Measurements from ENCODE around the gene GRIK1.

GRIK1 gene

DNA sequence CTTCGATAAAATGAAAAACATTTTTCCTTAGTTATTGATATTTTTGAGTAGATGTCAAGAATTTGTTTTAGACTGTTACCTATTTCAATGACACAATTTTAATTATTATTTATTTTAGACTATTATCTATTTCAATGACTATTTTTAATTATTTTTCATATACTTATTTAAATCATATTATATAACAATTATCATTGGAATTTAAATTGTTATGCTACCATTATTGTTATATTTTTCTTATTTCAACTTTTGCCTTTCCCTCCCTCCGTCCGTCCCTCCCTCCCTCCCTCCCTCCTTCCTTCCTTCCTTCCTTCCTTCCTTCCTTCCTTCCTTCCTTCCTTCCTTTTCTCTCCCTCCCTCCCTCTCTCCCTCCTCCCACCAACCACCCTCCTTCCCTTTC lies 229.3 kb downstream of the GRIK1 start:
- no peak for ATAC-seq
- no peaks in the 10 kb centered on the region for H3K4me1 Mint-ChIP-seq
- H3K27me3 Mint-ChIP-seq: no peaks in the 10 kb centered on the region

DNA sequence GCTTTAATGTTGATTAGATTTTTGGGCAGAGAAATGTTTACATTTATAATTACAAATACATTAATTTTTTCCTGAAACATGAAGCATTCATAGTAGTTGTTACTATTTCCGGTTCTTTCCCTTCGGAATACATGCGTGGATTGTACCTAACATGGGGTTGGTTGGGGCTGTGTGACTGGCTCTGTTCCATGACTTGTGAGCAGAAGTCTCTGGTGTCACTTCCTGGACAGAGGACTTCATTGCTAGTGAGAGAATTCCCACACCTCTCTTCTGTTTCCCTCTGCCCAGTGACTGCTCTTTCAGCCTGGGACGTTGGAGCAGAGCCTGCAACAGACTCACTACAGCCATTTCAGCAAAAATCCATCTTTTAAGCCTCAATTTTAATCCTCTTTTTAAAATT lies 231.4 kb downstream of the GRIK1 start:
- H3K4me3 Mint-ChIP-seq: no peak overlapping the region
- H3K27me3 Mint-ChIP-seq: no peaks in the 10 kb centered on the region
- no peaks in the 10 kb centered on the region for H3K9me3 Mint-ChIP-seq
- H3K4me1 Mint-ChIP-seq: no peaks in the 10 kb centered on the region
- no peak for ATAC-seq
- no peak overlapping the region for H3K27ac Mint-ChIP-seq
- no peaks in the 10 kb centered on the region for H3K36me3 Mint-ChIP-seq

More for the DNA sequence above, 229.3 kb downstream of the GRIK1 start:
- H3K36me3 Mint-ChIP-seq: no peaks in the 10 kb centered on the region
- no peak overlapping the region for H3K4me3 Mint-ChIP-seq
- no peak overlapping the region for H3K27ac Mint-ChIP-seq
- H3K9me3 Mint-ChIP-seq: peaks cover 3% of the 10 kb centered on the region

DNA sequence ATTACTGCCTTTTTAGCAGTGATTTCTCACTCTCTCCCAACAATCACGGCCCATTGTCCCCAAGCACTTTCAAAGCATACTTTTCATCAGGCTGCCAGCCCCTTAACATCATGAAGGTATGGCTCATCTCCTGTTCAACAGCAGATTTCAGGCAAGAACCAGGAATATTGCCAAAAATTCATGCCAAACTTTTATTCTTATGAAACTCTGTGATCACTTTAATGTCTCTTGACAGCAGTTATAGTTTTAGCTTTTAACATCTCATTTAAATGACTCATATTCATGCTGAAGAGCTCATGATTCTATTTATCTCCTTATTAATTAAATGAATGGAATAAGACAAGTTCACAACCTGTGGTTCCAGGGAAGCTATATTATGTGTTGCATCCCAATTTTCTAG lies 235.1 kb downstream of the GRIK1 start:
- H3K4me1 Mint-ChIP-seq: no peaks in the 10 kb centered on the region
- no peak overlapping the region for H3K4me3 Mint-ChIP-seq
- H3K27ac Mint-ChIP-seq: no peak overlapping the region
- ATAC-seq: no peak
- no peaks in the 10 kb centered on the region for H3K27me3 Mint-ChIP-seq
- no peaks in the 10 kb centered on the region for H3K36me3 Mint-ChIP-seq
- no peaks in the 10 kb centered on the region for H3K9me3 Mint-ChIP-seq

DNA sequence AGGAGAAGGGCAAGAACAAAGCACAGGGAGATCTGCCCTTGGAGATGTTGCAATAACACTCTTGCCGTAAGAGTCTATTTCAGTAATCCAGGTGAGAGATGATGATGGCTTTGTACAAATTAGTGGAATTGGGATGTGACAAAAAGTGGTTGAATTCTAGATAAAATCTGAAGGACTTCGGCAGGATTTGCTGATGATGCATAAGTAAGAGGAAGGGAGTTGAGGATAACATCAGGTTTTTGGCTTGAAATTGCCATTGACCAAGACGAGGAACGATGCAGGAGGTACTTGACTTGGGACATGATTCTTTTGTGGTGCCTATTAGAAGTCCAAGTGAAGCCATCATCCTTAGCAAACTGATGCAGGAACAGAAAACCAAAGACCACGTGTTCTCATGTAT lies 238.1 kb downstream of the GRIK1 start:
- Mint-ChIP-seq H3K27me3 (no peaks in the 10 kb centered on the region), H3K9me3 (no peaks in the 10 kb centered on the region), H3K36me3 (no peaks in the 10 kb centered on the region), H3K27ac (no peak overlapping the region), H3K4me1 (peaks cover 11% of the 10 kb centered on the region), H3K4me3 (no peak overlapping the region)
- no peak for ATAC-seq

DNA sequence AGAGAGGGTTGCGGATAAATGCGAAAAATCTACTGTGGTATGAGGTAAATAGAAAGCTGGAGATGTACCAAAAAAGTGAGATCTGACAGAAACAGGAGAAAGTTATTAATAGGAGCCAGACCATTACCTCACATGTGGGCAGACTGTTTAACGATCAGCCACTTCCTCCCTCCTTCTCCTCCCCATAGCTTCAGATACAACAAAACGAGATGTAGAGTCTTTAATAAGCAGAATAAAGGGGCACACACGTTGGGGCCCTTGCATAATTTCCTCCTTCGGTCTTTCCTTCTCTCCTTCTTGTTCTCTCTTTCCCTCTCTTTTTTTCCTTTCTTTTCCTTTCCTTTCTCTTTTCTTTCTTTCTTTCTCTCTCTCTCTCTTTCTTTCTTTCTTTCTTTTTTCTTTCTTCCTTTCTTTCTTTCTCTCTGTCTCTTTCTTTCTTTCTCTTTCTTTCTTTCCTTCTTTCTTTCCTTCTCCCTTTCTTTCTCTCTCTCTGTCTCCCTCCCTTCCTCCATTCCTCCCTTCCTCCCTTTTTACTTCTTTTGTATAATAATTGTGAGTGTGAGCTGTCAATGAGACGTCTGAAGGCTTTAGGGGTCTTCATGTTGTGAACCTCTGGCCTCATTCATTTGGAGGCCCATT lies 242.1 kb downstream of the GRIK1 start:
- no peaks in the 10 kb centered on the region for H3K27me3 Mint-ChIP-seq
- ATAC-seq: no peak
- H3K9me3 Mint-ChIP-seq: no peaks in the 10 kb centered on the region
- no peaks in the 10 kb centered on the region for H3K36me3 Mint-ChIP-seq
- peak overlapping the region; percentile 2 for H3K27ac Mint-ChIP-seq
- no peak overlapping the region for H3K4me3 Mint-ChIP-seq
- H3K4me1 Mint-ChIP-seq: peaks cover 11% of the 10 kb centered on the region

DNA sequence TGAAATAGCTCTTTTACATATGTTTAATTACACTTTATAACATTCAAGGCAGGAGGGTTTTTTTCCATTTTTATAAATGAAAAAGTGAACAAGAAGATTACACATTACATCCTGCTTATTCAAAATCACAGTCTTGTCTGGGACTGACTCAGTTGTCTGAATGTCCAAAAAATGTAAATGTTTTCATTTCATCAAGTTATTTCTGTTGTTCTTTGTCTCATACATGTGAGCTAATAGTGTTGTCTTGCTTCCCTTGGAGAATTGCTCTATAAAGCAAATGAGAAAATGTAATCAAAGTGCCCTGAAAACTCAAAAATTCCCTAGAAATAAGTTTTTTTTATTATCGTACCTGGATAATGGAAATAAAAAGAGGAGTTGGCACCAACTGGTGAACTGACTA lies 242.9 kb downstream of the GRIK1 start:
- H3K4me3 Mint-ChIP-seq: no peak overlapping the region
- H3K4me1 Mint-ChIP-seq: peaks cover 11% of the 10 kb centered on the region
- H3K36me3 Mint-ChIP-seq: no peaks in the 10 kb centered on the region
- H3K27ac Mint-ChIP-seq: no peak overlapping the region
- no peak for ATAC-seq
- no peaks in the 10 kb centered on the region for H3K9me3 Mint-ChIP-seq
- H3K27me3 Mint-ChIP-seq: no peaks in the 10 kb centered on the region

DNA sequence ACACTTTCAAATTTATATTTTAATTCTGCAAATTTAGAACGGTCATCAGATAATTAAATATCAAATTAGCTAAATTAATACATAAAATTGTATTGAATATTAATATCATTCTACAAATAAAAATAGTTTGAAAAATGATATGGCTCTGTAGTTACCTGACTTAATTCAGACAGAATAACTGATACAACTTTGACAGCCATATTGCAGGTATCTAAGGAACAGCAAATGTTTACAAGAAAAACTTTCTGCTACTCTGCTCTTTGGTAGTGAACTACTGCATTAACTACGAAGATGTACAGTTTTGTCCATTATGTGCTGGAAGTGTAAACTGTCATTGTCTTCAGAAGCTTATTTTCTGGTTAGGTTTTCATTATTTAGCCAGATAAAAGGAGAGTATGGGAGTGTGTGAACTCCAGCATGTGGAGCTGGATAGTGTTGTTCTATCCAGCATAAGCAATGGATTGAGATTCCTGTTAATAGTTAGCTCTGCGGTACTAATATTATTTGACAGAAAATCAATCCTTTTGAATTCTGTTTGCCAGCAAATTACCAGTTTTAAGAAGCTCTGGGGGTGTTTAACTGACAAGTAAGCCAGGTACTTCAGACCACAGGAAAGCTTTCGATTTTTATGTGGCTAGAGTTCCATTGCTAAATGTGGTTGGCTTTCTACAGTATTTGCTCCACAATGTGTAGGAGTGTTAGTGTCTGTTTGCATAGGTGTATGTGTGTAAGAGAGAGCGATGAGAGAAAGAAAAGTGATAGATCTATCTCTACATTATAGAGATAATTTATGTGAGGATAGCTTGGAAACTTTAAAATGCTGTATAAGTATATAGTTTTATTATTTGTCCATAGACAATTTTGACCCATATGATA lies 247.9 kb downstream of the GRIK1 start:
- Mint-ChIP-seq H3K4me1 (no peaks in the 10 kb centered on the region), H3K27me3 (no peaks in the 10 kb centered on the region), H3K9me3 (no peaks in the 10 kb centered on the region), H3K4me3 (no peak overlapping the region), H3K27ac (no peak overlapping the region), H3K36me3 (no peaks in the 10 kb centered on the region)
- no peak for ATAC-seq

DNA sequence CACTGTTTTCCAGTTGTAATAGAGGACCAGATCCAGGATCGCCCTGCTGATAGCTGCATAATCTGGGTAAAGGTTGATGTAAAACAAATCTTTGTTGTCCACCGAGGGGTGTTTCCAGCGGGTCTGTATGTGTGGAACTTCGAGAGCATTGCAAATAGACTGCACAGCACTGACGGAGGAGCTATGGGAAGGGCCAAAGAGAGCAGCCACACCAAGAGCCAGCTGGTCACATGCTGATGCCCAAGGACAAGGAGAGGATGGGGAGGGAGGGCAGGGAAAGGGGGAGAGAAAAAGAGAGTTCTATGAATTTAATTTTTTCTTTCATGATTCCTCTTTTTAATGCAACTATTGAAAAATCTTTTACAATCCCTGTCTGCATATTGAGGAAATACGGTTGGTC lies 250.0 kb downstream of the GRIK1 start:
- no peaks in the 10 kb centered on the region for H3K4me1 Mint-ChIP-seq
- H3K27me3 Mint-ChIP-seq: no peaks in the 10 kb centered on the region
- peaks cover 1% of the 10 kb centered on the region for H3K9me3 Mint-ChIP-seq
- H3K4me3 Mint-ChIP-seq: no peak overlapping the region
- H3K36me3 Mint-ChIP-seq: no peaks in the 10 kb centered on the region
- no peak for ATAC-seq
- no peak overlapping the region for H3K27ac Mint-ChIP-seq

DNA sequence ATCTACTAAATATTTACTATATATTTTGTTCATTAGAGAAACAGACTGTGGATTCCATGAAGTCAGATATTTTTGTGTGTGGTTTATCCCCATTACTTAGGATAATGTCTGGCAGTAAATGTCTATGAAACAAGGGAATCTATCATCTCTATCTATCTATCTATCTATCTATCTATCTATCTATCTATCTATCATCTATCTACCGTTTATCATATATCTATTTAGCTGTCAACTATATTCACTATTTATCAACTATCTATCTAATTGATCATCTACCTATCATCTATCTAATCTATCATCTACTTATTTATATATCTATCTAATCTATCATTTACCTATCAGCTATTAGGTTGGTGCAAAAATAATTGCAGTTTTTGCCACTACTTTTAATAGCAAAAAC lies 255.7 kb downstream of the GRIK1 start:
- H3K27ac Mint-ChIP-seq: no peak overlapping the region
- no peak for ATAC-seq
- peaks cover 13% of the 10 kb centered on the region for H3K9me3 Mint-ChIP-seq
- no peaks in the 10 kb centered on the region for H3K27me3 Mint-ChIP-seq
- H3K36me3 Mint-ChIP-seq: no peaks in the 10 kb centered on the region
- H3K4me1 Mint-ChIP-seq: no peaks in the 10 kb centered on the region
- H3K4me3 Mint-ChIP-seq: no peak overlapping the region

DNA sequence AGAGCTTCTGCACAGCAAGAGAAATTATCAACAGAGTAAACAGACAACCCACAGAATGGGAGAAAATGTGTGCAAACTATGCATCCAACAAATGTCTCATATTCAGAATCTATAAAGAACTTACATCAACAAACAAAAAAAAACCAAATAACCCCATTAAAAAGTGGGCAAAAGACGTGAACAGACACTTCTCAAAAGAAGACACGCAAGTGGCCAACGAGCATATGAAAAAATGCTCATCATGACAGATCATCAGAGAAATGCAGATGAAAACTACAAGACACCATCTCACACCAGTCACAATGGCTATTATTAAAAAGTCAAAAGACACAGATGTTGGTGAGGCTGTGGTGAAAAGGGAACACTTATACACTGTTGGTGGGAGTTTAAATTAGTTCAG lies 257.0 kb downstream of the GRIK1 start:
- H3K9me3 Mint-ChIP-seq: peaks cover 13% of the 10 kb centered on the region
- H3K4me3 Mint-ChIP-seq: no peak overlapping the region
- H3K36me3 Mint-ChIP-seq: no peaks in the 10 kb centered on the region
- peaks cover 9% of the 10 kb centered on the region for H3K27me3 Mint-ChIP-seq
- no peak for ATAC-seq
- H3K27ac Mint-ChIP-seq: no peak overlapping the region
- peaks cover under 1% of the 10 kb centered on the region for H3K4me1 Mint-ChIP-seq

DNA sequence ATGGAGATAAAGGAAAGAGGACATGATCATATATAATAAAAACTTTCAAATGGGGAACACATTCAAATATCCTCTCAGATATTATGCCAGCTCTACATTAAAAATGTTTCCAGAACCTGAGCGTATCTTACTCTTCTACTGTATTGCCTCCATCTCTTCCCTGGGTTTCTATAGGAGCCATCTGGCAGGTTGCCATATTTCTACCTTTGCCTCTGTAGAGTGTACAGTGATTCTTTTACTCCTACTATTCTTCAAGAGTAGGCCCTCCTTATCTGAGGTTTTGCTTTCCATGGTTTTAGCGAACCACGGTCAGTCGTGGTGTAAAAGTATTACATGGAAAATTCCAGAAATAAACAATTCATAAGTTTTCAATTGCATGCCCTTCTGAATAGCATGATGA lies 259.5 kb downstream of the GRIK1 start:
- Mint-ChIP-seq H3K27ac (no peak overlapping the region), H3K9me3 (peaks cover 13% of the 10 kb centered on the region), H3K27me3 (peaks cover 14% of the 10 kb centered on the region), H3K36me3 (no peaks in the 10 kb centered on the region), H3K4me1 (peaks cover 10% of the 10 kb centered on the region), H3K4me3 (no peak overlapping the region)
- no peak for ATAC-seq

DNA sequence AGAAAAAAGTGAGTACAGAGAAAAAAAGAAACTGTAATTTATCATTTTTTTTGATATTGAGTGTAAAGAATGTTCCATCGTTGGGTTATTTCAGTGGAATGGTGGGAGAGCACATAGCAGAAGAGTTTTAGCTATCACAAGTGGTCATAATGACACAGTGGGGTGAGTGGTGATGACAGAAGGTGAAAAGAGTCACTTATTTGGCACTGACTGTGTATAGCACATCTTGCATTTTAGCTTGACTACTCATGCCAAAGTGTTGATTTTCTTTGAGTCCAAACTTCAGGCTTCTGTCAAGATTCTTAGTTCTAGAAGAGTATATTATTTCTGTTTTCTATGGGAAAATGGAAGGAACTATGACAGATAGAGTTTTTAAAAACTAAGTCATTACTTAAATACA lies 261.2 kb downstream of the GRIK1 start:
- peaks cover 21% of the 10 kb centered on the region for H3K4me1 Mint-ChIP-seq
- peaks cover 7% of the 10 kb centered on the region for H3K9me3 Mint-ChIP-seq
- no peaks in the 10 kb centered on the region for H3K36me3 Mint-ChIP-seq
- no peak for ATAC-seq
- peaks cover 14% of the 10 kb centered on the region for H3K27me3 Mint-ChIP-seq
- no peak overlapping the region for H3K4me3 Mint-ChIP-seq
- no peak overlapping the region for H3K27ac Mint-ChIP-seq

DNA sequence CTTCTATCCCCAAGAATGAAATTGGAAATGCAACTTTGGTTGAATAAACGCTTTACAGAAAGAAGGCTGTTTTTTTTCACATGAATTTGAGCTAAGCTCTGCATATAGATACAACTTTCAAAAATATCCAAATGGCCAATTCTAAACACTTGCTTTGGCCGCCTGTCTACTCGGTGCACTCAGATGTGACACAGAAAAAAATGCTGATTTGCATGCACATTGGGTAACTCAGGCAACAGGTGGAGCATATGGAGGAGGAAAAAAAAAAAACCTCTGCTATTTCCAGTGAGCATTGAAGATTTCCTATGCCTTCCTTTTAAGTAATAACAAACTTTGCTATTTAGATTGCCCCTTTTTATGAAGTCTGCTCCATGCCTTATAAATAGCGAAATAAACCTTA lies 262.5 kb downstream of the GRIK1 start:
- no peak for ATAC-seq
- Mint-ChIP-seq H3K27ac (no peak overlapping the region), H3K36me3 (no peaks in the 10 kb centered on the region), H3K4me3 (no peak overlapping the region), H3K4me1 (peaks cover 21% of the 10 kb centered on the region), H3K9me3 (no peaks in the 10 kb centered on the region), H3K27me3 (peaks cover 14% of the 10 kb centered on the region)

DNA sequence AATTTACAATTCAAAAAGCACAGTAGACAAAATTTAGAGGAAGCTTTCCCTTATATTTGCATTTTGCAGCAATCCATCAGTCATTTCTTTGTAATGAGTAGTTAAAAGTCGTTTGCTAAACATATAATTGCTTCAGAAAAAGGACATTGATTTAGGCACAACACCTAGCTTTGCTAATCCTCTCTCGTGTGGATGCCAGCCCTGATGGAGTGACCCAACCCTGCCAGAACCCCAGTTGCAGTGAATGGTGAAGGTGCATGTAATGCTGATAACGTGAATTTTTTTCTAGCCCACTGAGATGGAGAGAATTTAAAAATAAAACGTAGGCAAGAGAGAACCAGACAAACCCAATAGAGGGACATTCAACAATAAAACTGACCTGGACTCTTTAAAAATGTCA lies 263.4 kb downstream of the GRIK1 start:
- no peak overlapping the region for H3K27ac Mint-ChIP-seq
- H3K36me3 Mint-ChIP-seq: no peaks in the 10 kb centered on the region
- peaks cover 21% of the 10 kb centered on the region for H3K4me1 Mint-ChIP-seq
- H3K4me3 Mint-ChIP-seq: no peak overlapping the region
- no peak for ATAC-seq
- H3K27me3 Mint-ChIP-seq: peaks cover 14% of the 10 kb centered on the region
- no peaks in the 10 kb centered on the region for H3K9me3 Mint-ChIP-seq

DNA sequence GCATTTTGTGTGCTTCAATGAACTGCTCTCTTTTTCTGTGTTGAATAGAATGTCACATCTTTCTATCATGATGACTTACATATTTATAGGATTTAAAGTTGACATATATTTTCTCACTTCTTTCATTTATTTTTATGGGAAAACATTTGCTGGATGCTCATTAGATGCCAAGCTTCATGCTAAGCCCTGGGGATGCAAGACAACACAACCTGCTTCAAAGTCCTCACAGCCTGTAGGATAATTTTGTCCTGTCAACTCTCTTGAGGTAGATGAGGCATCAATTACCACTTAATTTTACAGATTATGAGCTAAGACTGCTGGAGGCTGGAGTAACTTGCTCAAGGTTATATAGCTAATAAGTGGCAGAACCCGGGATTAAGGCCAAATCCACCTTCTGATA lies 264.3 kb downstream of the GRIK1 start:
- Mint-ChIP-seq H3K9me3 (no peaks in the 10 kb centered on the region), H3K4me1 (peaks cover 21% of the 10 kb centered on the region), H3K27me3 (peaks cover 14% of the 10 kb centered on the region), H3K27ac (no peak overlapping the region), H3K36me3 (no peaks in the 10 kb centered on the region), H3K4me3 (no peak overlapping the region)
- ATAC-seq: no peak

DNA sequence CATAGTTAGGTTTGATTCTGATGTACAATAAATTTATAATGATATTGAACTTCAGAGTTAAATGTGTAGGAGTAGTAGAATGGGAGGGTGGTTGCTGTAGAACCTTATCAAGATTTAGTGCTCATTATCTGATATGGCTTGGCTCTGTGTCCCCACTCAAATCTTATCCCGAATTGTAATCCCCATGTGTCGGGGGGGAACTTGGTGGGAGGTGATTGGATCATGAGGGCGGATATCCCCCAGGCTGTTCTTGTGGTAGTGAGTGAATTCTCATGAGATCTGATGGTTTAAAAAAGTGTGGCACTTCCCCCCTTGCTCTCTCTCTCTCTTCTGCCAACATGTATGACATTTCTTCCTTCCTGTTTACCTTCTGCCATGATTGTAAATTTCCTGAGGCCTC lies 265.5 kb downstream of the GRIK1 start:
- peaks cover 21% of the 10 kb centered on the region for H3K4me1 Mint-ChIP-seq
- no peaks in the 10 kb centered on the region for H3K36me3 Mint-ChIP-seq
- no peak for ATAC-seq
- no peaks in the 10 kb centered on the region for H3K9me3 Mint-ChIP-seq
- H3K27me3 Mint-ChIP-seq: peaks cover 14% of the 10 kb centered on the region
- H3K27ac Mint-ChIP-seq: no peak overlapping the region
- H3K4me3 Mint-ChIP-seq: no peak overlapping the region

All from stimulated activated memory B cell treated with anti-CD40 and anti-IgM and Interleukin-4, amounts not matched to agents 10 μg/mL and 1 μg/mL and 100 μg/mL, for 72 hours (primary cell).